Stomach smooth muscle (tissue), 2 donors: ENCODE measurements around the gene THBD.

Experiments
- H3K27ac ChIP-seq: one replicate; pipeline ENCODE4 v1.7.0; 2013; ENCODE audit warnings: mild to moderate bottlenecking, low read length, inconsistent platforms
- H3K27me3 ChIP-seq, 2 donors: one replicate each; pipeline ENCODE4 v1.7.0; 2013; ENCODE audit warnings: low read length in 2 of 2; ENCODE audit not compliant: insufficient read depth in 2 of 2, control insufficient read depth in 1 of 2
- H3K36me3 ChIP-seq, 2 donors: one replicate each; pipeline ENCODE4 v1.7.0; 2013; ENCODE audit warnings: low read length in 2 of 2; ENCODE audit not compliant: control insufficient read depth in 2 of 2, insufficient read depth in 2 of 2
- H3K4me1 ChIP-seq: one replicate; pipeline ENCODE4 v1.7.0; 2013; ENCODE audit warnings: low read length; ENCODE audit not compliant: control insufficient read depth, insufficient read depth
- H3K4me3 ChIP-seq, 2 donors: one replicate each; pipeline ENCODE4 v1.7.0; 2013; ENCODE audit warnings: low read length in 2 of 2
- H3K9ac ChIP-seq, 2 donors: one replicate each; pipeline ENCODE4 v1.7.0; 2013; ENCODE audit warnings: low read length in 2 of 2, mild to moderate bottlenecking in 1 of 2
- H3K9me3 ChIP-seq, 2 donors: one replicate each; pipeline ENCODE4 v1.7.0; 2013; ENCODE audit warnings: low read length in 2 of 2; ENCODE audit not compliant: control insufficient read depth in 2 of 2
- donor health status: healthy.
- donor health status: Pancreatic carcinoma.

THBD gene

DNA sequence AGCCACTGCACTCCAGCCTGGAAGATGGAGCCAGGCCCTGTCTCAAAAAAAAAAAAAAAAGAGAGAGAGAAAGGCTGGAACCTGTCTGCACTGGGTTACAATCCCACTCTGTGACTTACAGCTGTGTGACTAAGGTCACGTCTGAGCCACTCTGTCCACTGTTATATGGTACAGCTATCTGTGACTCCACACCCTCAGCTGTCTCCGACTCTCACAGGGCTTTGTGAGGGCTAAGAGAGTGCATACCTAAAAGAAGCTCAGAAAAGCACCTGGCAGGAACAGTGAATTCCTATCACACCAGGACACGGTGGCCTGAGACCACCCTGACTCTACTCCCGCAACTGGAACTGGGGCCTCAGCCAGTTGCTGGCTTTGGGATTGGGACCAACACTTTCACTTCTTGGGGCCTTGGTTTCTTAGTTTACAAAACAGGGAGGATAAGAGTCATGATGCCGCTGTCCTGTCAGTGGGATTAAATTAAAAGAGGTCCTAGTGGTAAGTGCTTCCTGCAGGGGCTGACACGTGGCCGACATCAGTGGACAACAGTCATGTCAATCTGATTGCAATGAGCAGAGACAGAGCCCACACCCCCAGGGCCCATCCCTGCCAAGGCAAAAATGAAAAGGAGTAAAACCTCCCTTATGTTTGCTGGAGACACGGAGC lies 42.4 kb upstream of the THBD start:
- no peak overlapping the region for H3K27ac ChIP-seq
- H3K4me1 ChIP-seq, result peaks cover 11% of the 10 kb centered on the region
- H3K36me3 ChIP-seq, result no peaks in the 10 kb centered on the region
- no peaks in the 10 kb centered on the region for H3K9me3 ChIP-seq
- no peak overlapping the region for H3K9ac ChIP-seq
- H3K27me3 ChIP-seq, result no peaks in the 10 kb centered on the region
- no peak overlapping the region for H3K4me3 ChIP-seq

DNA sequence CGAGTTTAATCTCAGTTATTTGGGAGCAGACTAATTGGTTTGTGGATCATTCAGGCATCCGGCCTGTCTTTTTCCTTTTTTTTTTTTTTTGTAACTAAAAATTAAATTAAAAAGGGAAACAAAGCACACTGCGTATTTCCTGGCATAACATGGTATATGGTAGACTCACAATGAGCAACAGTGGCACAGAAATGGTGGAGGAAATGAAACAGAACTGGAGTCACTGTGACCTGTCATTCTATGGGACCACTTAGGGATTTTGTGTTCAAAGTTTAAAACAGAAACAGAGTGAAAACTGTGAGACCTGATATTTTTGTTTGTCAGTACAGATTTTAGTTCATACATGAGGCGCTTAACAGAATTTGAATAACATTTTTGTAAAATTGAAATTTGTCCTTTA lies 41.4 kb upstream of the THBD start:
- no peak overlapping the region for H3K4me3 ChIP-seq
- H3K27ac ChIP-seq, result no peak overlapping the region
- no peaks in the 10 kb centered on the region for H3K27me3 ChIP-seq
- H3K36me3 ChIP-seq, result no peaks in the 10 kb centered on the region
- peaks cover 20% of the 10 kb centered on the region for H3K4me1 ChIP-seq
- H3K9me3 ChIP-seq, result no peaks in the 10 kb centered on the region
- H3K9ac ChIP-seq, result no peak overlapping the region

DNA sequence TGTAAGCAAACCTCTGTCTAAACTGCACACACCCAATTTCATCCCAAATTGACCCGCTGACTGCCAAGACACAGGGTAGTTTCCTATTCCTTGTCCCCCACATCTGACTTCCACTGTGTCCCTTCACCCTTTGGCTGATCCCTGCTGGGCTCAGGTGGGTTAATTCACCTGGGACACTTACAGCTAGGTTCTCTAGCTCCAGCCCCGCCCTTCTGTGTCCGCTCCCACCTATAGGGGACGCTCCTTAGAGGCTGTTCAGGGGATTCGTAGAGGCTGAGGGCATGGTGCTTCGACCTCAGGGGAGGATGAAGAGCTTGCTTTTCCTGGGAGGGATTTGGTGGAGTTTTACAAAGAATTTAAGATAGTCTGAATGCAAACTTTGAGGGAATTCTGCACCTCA lies 40.7 kb upstream of the THBD start:
- H3K9me3 ChIP-seq, result no peaks in the 10 kb centered on the region
- no peak overlapping the region for H3K27ac ChIP-seq
- no peaks in the 10 kb centered on the region for H3K36me3 ChIP-seq
- H3K27me3 ChIP-seq, result no peaks in the 10 kb centered on the region
- no peak overlapping the region for H3K4me3 ChIP-seq
- H3K9ac ChIP-seq, result no peak overlapping the region
- peaks cover 21% of the 10 kb centered on the region for H3K4me1 ChIP-seq

DNA sequence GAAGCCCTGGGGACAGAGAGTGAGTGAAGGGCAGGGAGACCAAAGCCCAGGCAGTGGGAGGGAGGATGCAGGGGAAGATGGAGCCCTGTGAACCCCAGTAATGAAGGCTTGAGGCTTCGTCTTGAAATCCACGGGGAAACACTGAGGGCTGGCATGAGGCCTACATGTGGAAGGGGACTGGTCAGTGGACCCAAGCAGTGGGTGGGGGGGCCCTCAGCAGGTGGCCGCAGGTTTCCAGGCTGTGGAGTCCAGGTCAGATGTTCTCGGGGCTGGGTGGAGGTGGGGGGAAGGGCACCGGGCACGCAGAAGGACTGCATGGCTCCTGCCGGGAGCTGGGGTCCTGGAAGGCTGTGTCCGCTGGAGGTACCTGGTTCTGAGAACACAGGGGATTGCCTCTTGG lies 39.4 kb upstream of the THBD start:
- H3K9ac ChIP-seq, result no peak overlapping the region
- no peaks in the 10 kb centered on the region for H3K9me3 ChIP-seq
- peaks cover 24% of the 10 kb centered on the region for H3K4me1 ChIP-seq
- H3K27ac ChIP-seq, result no peak overlapping the region
- H3K27me3 ChIP-seq, result no peaks in the 10 kb centered on the region
- H3K36me3 ChIP-seq, result no peaks in the 10 kb centered on the region
- H3K4me3 ChIP-seq, result no peak overlapping the region

DNA sequence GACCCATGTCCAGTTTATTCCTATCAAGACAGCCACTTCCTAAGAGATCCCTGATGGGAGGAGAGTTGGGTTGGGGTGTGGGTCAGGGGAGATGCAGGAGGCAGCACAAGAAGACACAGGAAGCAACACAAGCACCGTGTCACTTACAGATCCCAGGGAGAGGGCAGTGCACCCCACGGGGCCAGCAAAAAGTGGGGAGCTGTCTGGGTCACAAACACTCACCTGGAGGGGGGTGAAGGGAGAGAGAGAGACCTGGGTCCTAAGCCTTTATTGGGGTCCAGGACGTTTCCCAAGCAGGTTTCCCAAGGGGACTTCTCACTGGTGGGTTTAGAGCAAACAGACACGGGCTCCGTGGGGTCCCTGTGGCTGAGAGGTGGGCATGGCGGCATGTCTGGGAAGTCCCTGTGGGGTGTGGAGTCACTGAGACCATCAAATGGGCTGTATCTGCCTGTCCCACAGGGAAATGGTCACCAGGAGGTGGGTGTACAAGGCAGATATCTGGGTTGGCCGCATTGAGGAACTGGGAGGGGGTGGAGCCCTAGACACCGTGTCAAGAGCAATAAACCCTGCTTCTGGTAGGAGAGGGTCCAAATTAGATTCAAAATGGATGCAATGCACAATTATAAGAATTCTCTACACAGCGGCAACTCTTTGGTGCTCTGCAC lies 38.2 kb upstream of the THBD start:
- peak overlapping the region; percentile 58 for H3K27ac ChIP-seq
- no peaks in the 10 kb centered on the region for H3K27me3 ChIP-seq
- no peaks in the 10 kb centered on the region for H3K9me3 ChIP-seq
- H3K9ac ChIP-seq, result no peak overlapping the region
- no peaks in the 10 kb centered on the region for H3K36me3 ChIP-seq
- H3K4me1 ChIP-seq, result peaks cover 21% of the 10 kb centered on the region
- H3K4me3 ChIP-seq, result no peak overlapping the region

DNA sequence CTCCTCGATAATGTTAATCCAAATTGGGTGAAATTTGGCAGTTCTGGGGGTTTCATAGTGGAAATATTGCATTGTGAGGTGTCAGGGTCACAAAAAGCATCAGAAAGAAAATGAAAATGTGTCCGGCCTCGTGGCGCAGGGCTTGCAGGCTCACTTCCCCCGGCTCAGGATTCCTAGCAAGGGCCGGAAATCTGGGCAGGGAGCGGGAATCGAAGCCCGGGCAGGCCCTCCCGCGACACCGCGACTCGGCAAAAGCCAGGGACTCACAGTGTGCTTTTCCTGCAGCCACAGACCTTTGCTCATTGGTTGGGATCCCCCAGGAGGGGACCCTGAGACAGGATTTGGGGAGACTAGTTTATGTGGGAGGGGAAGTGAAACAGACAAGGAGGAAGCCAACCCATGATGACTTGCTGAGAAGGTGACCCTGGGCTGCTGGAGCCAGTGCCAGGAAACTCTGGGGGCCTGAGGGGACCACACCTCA lies 37.5 kb upstream of the THBD start:
- H3K9ac ChIP-seq, result peak overlapping the region; percentile 8 to 13
- peak overlapping the region in 1 of 2 donors; percentile 54 for H3K4me3 ChIP-seq
- H3K9me3 ChIP-seq, result no peaks in the 10 kb centered on the region
- no peaks in the 10 kb centered on the region for H3K27me3 ChIP-seq
- peaks cover 20% of the 10 kb centered on the region for H3K4me1 ChIP-seq
- peak overlapping the region; percentile 70 for H3K27ac ChIP-seq
- H3K36me3 ChIP-seq, result no peaks in the 10 kb centered on the region

DNA sequence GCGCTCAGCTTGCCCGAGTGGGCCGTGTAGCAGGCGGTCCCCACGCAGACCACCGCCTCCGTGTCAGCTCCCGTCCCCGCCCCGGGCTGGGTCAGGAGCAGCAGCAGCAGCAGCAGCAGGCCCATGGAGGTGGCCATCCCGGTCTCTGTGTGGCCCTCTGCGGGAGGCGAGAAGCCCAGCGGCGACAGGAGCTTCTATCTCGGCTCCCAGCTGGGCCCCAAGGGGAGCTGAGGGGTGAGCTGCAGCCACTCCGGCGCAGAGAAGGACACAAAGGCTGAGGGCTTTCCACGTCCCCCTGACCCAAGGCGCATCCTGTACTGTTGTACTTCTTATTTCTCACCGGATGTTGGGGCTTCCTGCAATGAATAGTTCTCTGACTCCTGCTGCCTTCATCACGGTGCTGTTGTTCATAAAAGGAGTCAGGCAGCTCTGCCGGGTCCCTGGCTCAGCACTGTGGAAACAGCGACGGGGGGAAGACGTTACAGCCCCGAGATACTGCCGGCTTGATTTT lies 36.6 kb upstream of the THBD start, which contains the start of gene CD93:
Gene CD93 (minus strand): TSS at position 269 of the 511 bp plus-strand sequence. CDS start 132 bp downstream, at position 137.
- Histone ChIP-seq H3K9ac (peak within 1 kb of the TSS; percentile 13 to 51), H3K27me3 (no peaks in the 10 kb centered on the region), H3K36me3 (no peaks in the 10 kb centered on the region), H3K9me3 (no peaks in the 10 kb centered on the region), H3K4me3 (peak within 1 kb of the TSS in 1 of 2 donors; percentile 59), H3K4me1 (peaks cover 19% of the 10 kb centered on the region), H3K27ac (peak within 1 kb of the TSS; percentile 70)

DNA sequence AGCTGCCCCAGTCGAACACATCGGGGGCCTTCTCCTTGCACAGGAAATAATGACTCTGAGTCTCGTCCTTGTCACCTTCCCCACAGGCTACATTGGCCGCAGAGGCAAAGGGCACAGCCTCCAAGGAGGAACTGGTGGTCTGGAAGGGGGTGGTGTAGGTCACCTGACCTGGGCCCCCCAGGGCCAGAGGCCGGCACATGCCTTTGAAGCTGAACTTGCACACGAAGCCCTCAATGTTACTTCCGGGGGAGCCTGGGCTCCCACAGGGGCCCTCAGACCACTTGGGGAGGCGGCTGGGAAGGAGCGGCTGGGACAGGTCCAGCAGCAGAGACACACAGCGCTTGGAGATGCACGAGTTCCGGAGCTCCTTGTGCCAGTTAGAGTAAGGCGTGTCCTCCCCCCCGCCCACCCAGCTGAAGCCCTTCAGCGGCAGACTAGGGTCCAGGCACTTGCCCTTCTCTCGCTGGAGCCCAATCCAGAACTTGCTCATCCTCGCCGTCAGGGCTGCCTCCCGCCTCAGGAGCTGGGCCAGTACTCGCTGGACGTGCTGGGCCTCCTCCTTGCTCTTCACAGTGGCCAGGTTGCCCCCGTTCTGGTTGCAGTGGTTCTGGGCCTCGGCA lies 36.1 kb upstream of the THBD start:
- H3K9ac ChIP-seq, result peak overlapping the region in 1 of 2 donors; percentile 51
- peaks cover 22% of the 10 kb centered on the region for H3K4me1 ChIP-seq
- H3K27ac ChIP-seq, result peak overlapping the region; percentile 70
- peak overlapping the region in 1 of 2 donors; percentile 59 for H3K4me3 ChIP-seq
- H3K27me3 ChIP-seq, result no peaks in the 10 kb centered on the region
- no peaks in the 10 kb centered on the region for H3K9me3 ChIP-seq
- no peaks in the 10 kb centered on the region for H3K36me3 ChIP-seq

DNA sequence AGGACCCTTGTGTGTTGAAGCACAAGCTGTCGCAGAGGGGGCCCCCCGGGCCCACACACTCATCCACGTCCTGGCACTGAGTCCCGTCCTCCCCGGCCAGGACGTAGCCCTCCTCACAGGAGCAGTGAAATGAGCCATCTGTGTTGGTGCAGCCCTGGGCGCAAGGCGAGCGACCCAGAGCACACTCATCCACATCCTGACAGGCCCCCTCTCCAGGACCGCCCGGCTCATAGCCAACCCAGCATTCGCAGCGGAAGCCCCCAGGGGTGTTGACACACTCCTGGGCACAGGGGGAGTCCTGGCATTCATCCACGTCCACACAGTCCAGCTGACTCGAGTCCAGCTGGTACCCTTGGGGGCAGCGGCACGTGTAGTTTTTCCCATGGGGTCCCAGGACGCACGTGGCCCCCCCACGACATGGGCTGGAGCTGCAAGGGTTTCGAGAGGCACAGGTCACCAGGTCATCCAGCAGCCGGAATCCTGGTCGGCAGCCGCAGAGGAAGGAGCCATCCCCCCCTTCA lies 35.4 kb upstream of the THBD start:
- Histone ChIP-seq H3K4me1 (peaks cover 22% of the 10 kb centered on the region), H3K36me3 (no peaks in the 10 kb centered on the region), H3K9ac (peak overlapping the region in 1 of 2 donors; percentile 51), H3K9me3 (no peaks in the 10 kb centered on the region), H3K4me3 (peak overlapping the region in 1 of 2 donors; percentile 59), H3K27me3 (no peaks in the 10 kb centered on the region), H3K27ac (peak overlapping the region; percentile 41)

DNA sequence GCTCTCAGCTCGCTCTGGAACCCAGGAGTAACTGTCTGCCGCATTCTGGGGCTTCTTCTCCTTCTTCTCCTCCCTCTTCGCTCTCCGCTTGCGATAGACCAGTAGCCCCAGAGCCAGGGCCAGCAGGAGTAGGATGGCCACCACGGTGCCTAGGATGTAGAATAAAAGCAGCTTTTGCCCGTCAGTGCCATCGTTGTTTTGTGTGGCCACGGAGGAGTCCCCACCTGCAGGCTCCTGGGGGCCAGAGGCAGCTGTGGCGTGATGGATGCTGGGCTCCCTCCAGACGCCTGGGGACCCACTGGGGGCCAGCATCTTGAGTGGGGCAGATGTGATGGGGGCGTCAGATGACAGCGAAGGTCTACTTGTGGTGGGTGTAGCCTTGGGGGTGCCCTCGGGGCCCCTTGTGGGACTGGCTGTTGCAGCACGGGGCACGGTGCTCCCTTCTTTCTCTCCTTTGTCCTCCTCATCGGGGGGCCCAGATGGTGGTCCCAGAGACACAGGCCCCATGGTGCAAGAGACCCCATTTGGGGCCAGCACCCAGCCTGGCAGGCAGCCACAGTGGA lies 34.9 kb upstream of the THBD start:
- Histone ChIP-seq H3K27ac (peak overlapping the region; percentile 18), H3K27me3 (no peaks in the 10 kb centered on the region), H3K36me3 (no peaks in the 10 kb centered on the region), H3K9me3 (no peaks in the 10 kb centered on the region), H3K4me1 (peaks cover 22% of the 10 kb centered on the region), H3K9ac (peak overlapping the region in 1 of 2 donors; percentile 45), H3K4me3 (peak overlapping the region in 1 of 2 donors; percentile 59)
